C4-2B (cell line): Measurements from ENCODE around the gene PPHLN1.

Experiments
- H3K27ac ChIP-seq: fragments of 450-650 bp; 2 replicates; pipeline ENCODE4 v1.5.1; 2017
- CTCF ChIP-seq: fragments of 450-650 bp; conservative IDR thresholded peaks from 2 replicates; pipeline ENCODE4 v1.5.1; 2017; ENCODE audit warnings: mild to moderate bottlenecking
- ZFX ChIP-seq: fragments of 450-650 bp; IDR thresholded peaks from 2 replicates; pipeline ENCODE4 v1.6.1; 2017

PPHLN1 gene

GRCh38 chr12:42463671-42464070, 137.7 kb downstream of the PPHLN1 start:
- TF ChIP-seq CTCF (no peak), ZFX (no peak)
- H3K27ac ChIP-seq: no peak overlapping the region

- TF ChIP-seq CTCF (no peak), ZFX (no peak)
- H3K27ac ChIP-seq: no peak overlapping the region
These were observed 142.4 kb downstream of the PPHLN1 start for GRCh38 chr12:42468341-42468821.

GRCh38 chr12:42468921-42469320, 143.0 kb downstream of the PPHLN1 start:
- TF ChIP-seq ZFX (no peak), CTCF (no peak)
- H3K27ac ChIP-seq: no peak overlapping the region

- H3K27ac ChIP-seq: no peak overlapping the region
These were observed 143.6 kb downstream of the PPHLN1 start for GRCh38 chr12:42469355-42470175.

GRCh38 chr12:42472376-42472775, 146.4 kb downstream of the PPHLN1 start:
- no peak for TF ChIP-seq CTCF
- no peak for TF ChIP-seq ZFX
- H3K27ac ChIP-seq: no peak overlapping the region

More at GRCh38 chr12:42469355-42470175, 143.6 kb downstream of the PPHLN1 start:
- TF ChIP-seq CTCF: no peak
- TF ChIP-seq ZFX: no peak

GRCh38 chr12:42473130-42473529, 147.2 kb downstream of the PPHLN1 start:
- TF ChIP-seq ZFX: no peak
- TF ChIP-seq CTCF: no peak
- H3K27ac ChIP-seq: no peak overlapping the region

GRCh38 chr12:42473561-42473960, 147.6 kb downstream of the PPHLN1 start:
- TF ChIP-seq ZFX (no peak), CTCF (no peak)
- H3K27ac ChIP-seq: no peak overlapping the region
